Measurements from ENCODE around the gene FGF8. TPM values are rescaled to one million over a fixed set of nuclear protein-coding genes. Genes with fewer than 3 reads are reported as not detected.

The FGF8 gene
- total and polyA plus RNA-seq, 9 of the 15 experiments (the other 6 are each of a cell fraction or from before 2014, with no cell fraction given): 0.13 to 0.82 (median 0.37) TPM; not detected in 5

- TF ChIP-seq ZNF655 (CRISPR knock-in tag; IDR thresholded peaks at IDR 0.05) (no peak), ZNF134 (CRISPR knock-in tag; conservative IDR thresholded peaks at IDR 0.05) (no peak), ZNF174 (CRISPR knock-in tag; IDR thresholded peaks at IDR 0.05) (no peak), NCOA4 (IDR thresholded peaks at IDR 0.05; ENCODE audit: partially characterized antibody) (no peak), ESRRB (CRISPR knock-in tag; IDR thresholded peaks at IDR 0.05; ENCODE audit: borderline replicate concordance) (no peak), UBTF (IDR thresholded peaks at IDR 0.05; ENCODE audit: borderline replicate concordance in 1 of 2, low read depth in 2 of 2, low read length in 2 of 2) (0 out of 4 replicates have a peak, but pooled peaks of 1 of the 2 experiments have one; percentile 23), STAG1 (CRISPR knock-in tag; IDR thresholded peaks at IDR 0.05; ENCODE audit: borderline replicate concordance) (no peak), ZFP36 (IDR thresholded peaks at IDR 0.05; ENCODE audit: low read depth, low read length, partially characterized antibody) (no peak), HDAC3 (IDR thresholded peaks at IDR 0.05; ENCODE audit: borderline replicate concordance, partially characterized antibody) (no peak), ZNF184 (CRISPR knock-in tag; IDR thresholded peaks at IDR 0.05) (no peak), TAF7 (tag; IDR thresholded peaks at IDR 0.05) (peak; percentile 99)
- TF ChIP-seq, protein P1, sequence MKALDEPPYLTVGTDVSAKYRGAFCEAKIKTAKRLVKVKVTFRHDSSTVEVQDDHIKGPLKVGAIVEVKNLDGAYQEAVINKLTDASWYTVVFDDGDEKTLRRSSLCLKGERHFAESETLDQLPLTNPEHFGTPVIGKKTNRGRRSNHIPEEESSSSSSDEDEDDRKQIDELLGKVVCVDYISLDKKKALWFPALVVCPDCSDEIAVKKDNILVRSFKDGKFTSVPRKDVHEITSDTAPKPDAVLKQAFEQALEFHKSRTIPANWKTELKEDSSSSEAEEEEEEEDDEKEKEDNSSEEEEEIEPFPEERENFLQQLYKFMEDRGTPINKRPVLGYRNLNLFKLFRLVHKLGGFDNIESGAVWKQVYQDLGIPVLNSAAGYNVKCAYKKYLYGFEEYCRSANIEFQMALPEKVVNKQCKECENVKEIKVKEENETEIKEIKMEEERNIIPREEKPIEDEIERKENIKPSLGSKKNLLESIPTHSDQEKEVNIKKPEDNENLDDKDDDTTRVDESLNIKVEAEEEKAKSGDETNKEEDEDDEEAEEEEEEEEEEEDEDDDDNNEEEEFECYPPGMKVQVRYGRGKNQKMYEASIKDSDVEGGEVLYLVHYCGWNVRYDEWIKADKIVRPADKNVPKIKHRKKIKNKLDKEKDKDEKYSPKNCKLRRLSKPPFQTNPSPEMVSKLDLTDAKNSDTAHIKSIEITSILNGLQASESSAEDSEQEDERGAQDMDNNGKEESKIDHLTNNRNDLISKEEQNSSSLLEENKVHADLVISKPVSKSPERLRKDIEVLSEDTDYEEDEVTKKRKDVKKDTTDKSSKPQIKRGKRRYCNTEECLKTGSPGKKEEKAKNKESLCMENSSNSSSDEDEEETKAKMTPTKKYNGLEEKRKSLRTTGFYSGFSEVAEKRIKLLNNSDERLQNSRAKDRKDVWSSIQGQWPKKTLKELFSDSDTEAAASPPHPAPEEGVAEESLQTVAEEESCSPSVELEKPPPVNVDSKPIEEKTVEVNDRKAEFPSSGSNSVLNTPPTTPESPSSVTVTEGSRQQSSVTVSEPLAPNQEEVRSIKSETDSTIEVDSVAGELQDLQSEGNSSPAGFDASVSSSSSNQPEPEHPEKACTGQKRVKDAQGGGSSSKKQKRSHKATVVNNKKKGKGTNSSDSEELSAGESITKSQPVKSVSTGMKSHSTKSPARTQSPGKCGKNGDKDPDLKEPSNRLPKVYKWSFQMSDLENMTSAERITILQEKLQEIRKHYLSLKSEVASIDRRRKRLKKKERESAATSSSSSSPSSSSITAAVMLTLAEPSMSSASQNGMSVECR (CRISPR knock-in tag; IDR thresholded peaks at IDR 0.05): no peak
- TF ChIP-seq, protein P2, sequence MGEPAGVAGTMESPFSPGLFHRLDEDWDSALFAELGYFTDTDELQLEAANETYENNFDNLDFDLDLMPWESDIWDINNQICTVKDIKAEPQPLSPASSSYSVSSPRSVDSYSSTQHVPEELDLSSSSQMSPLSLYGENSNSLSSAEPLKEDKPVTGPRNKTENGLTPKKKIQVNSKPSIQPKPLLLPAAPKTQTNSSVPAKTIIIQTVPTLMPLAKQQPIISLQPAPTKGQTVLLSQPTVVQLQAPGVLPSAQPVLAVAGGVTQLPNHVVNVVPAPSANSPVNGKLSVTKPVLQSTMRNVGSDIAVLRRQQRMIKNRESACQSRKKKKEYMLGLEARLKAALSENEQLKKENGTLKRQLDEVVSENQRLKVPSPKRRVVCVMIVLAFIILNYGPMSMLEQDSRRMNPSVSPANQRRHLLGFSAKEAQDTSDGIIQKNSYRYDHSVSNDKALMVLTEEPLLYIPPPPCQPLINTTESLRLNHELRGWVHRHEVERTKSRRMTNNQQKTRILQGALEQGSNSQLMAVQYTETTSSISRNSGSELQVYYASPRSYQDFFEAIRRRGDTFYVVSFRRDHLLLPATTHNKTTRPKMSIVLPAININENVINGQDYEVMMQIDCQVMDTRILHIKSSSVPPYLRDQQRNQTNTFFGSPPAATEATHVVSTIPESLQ (CRISPR knock-in tag; IDR thresholded peaks at IDR 0.05): no peak
- TF ChIP-seq, protein P3, sequence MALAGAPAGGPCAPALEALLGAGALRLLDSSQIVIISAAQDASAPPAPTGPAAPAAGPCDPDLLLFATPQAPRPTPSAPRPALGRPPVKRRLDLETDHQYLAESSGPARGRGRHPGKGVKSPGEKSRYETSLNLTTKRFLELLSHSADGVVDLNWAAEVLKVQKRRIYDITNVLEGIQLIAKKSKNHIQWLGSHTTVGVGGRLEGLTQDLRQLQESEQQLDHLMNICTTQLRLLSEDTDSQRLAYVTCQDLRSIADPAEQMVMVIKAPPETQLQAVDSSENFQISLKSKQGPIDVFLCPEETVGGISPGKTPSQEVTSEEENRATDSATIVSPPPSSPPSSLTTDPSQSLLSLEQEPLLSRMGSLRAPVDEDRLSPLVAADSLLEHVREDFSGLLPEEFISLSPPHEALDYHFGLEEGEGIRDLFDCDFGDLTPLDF (CRISPR knock-in tag; IDR thresholded peaks at IDR 0.05): no peak
These were observed 42.4 kb upstream of the FGF8 start, which contains the start of gene OGA (continued) for GRCh38 chr10:101818119-101818871.

Measured in K562 (cell line).